Endodermal cell (in vitro differentiated cells): ENCODE results near the gene PLXDC1. TPM values are rescaled to one million over a fixed set of nuclear protein-coding genes. Genes with fewer than 3 reads are reported as not detected.

ENCODE experiments used
- DNase-seq: peaks from one replicate; pipeline ENCODE4 v3.0.0-alpha.2; 2017
- H3K27ac ChIP-seq: 2 replicates; pipeline ENCODE4 v1.5.1; 2013; ENCODE audit warnings: mild to moderate bottlenecking, low read depth, low read length, moderate library complexity
- H3K27me3 ChIP-seq: 2 replicates; pipeline ENCODE4 v1.6.1; 2013; ENCODE audit warnings: mild to moderate bottlenecking, low read length, moderate library complexity; ENCODE audit not compliant: insufficient read depth, control insufficient read depth, poor library complexity, severe bottlenecking
- H3K36me3 ChIP-seq: 2 replicates; pipeline ENCODE4 v1.7.0; 2013; ENCODE audit warnings: mild to moderate bottlenecking, low read length, moderate library complexity; ENCODE audit not compliant: control insufficient read depth, insufficient read depth
- H3K4me1 ChIP-seq: one replicate; pipeline ENCODE4 v1.7.0; 2013; ENCODE audit warnings: low read length; ENCODE audit not compliant: control insufficient read depth, insufficient read depth
- H3K4me3 ChIP-seq: 2 replicates; pipeline ENCODE4 v1.5.1; 2013; ENCODE audit warnings: mild to moderate bottlenecking, low read length, moderate library complexity
- H3K9ac ChIP-seq: 2 replicates; pipeline ENCODE4 v1.6.1; 2013; ENCODE audit warnings: mild to moderate bottlenecking, low read length, moderate library complexity; ENCODE audit not compliant: poor library complexity, severe bottlenecking; ENCODE audit errors: extremely low read depth
- H3K9me3 ChIP-seq: 2 replicates; pipeline ENCODE4 v1.6.1; 2013; ENCODE audit warnings: mild to moderate bottlenecking, low read length, moderate library complexity; ENCODE audit not compliant: control insufficient read depth
- H3K27ac Mint-ChIP-seq: 2 replicates; pipeline ENCODE4 v1.8.0; 2020; ENCODE audit warnings: mixed read lengths
- H3K27me3 Mint-ChIP-seq: 2 replicates; pipeline ENCODE4 v1.8.0; 2021; ENCODE audit warnings: mild to moderate bottlenecking, mixed read lengths; ENCODE audit not compliant: insufficient read depth
- H3K36me3 Mint-ChIP-seq: 2 replicates; pipeline ENCODE4 v1.8.0; 2020; ENCODE audit warnings: low read depth, mixed read lengths
- H3K4me1 Mint-ChIP-seq: 2 replicates; pipeline ENCODE4 v1.8.0; 2020; ENCODE audit warnings: mixed read lengths
- H3K4me3 Mint-ChIP-seq: 2 replicates; pipeline ENCODE4 v1.8.0; 2020; ENCODE audit warnings: mild to moderate bottlenecking, moderate library complexity, mixed read lengths
- H3K9me3 Mint-ChIP-seq: 2 replicates; pipeline ENCODE4 v1.8.0; 2020; ENCODE audit warnings: mild to moderate bottlenecking, mixed read lengths
- CTCF ChIP-seq: fragments of 200-600 bp; sonication (generic); conservative IDR thresholded peaks from 2 replicates; pipeline ENCODE4 v1.5.0; 2021; ENCODE audit warnings: antibody characterized with exemption, mild to moderate bottlenecking
- WGBS, 2 experiments: methylation state at CpG; one replicate each; pipeline versions ENCODE4 v1.1.5 to v1.1.7; 2013; ENCODE audit warnings: missing lambda C conversion rate in 2 of 2, mixed read lengths in 1 of 2; ENCODE audit not compliant: insufficient coverage in 1 of 2, insufficient read length in 1 of 2; 5-methylcytosine and 5-hydroxymethylcytosine counted together
- total RNA-seq, 2 donors: library from RNA; stranded (reverse); fragmentation: NEBNext Ultra II Directional in 1 of 2; extraction: Animal tissue kit (Norgen Biotek cat#: 25700) in 1 of 2; gene quantifications; 2 replicates in 1 of 2; 3 replicates in 1 of 2; pipeline ENCODE4 v1.2.1, GENCODE V29; 2021

The PLXDC1 gene
- total RNA-seq, 2 donors from 2014 or later, result 9.0 TPM

GRCh38 chr17:39016193-39017153 lies 135.0 kb downstream of the PLXDC1 start:
- Histone ChIP-seq H3K27me3 (no peaks in the 10 kb centered on the region), H3K9ac (no peak overlapping the region), H3K4me3 (no peak overlapping the region), H3K36me3 (no peaks in the 10 kb centered on the region), H3K4me1 (peaks cover 8% of the 10 kb centered on the region), H3K27ac (no peak overlapping the region), H3K9me3 (no peaks in the 10 kb centered on the region)
- H3K4me3 Mint-ChIP-seq, result no peak overlapping the region
- TF ChIP-seq CTCF, result no peak
- H3K27me3 Mint-ChIP-seq, result peaks cover 3% of the 10 kb centered on the region
- H3K4me1 Mint-ChIP-seq, result peaks cover 26% of the 10 kb centered on the region
- DNase-seq, result no peak
- H3K27ac Mint-ChIP-seq, result no peak overlapping the region
- no peaks in the 10 kb centered on the region for H3K9me3 Mint-ChIP-seq
- H3K36me3 Mint-ChIP-seq, result no peaks in the 10 kb centered on the region
- 92% methylated on average over 5 to 9 of the region's 9 CpGs for WGBS, 2 experiments

DNA sequence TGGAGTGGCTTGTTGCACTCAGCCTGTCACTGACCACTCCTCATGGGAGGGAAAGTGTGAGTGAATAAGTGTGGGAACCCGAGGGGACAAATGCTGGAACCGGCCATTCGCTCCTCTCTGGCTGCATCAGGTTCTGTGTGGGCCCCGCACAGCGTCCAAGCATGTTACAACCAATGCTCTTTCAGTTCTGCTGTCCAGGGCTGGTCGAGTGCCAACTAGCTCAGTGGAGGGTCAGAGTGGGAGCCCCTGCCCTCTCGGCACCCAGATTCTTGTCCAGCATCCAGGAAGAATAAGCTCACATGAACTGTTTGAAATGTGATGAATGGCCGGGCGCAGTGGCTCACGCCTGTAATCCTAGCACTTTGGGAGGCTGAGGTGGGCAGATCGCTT lies 135.9 kb downstream of the PLXDC1 start:
- Histone ChIP-seq H3K9me3 (no peaks in the 10 kb centered on the region), H3K36me3 (no peaks in the 10 kb centered on the region), H3K4me1 (peaks cover 8% of the 10 kb centered on the region), H3K27ac (no peak overlapping the region), H3K27me3 (no peaks in the 10 kb centered on the region), H3K4me3 (no peak overlapping the region), H3K9ac (no peak overlapping the region)
- no peaks in the 10 kb centered on the region for H3K9me3 Mint-ChIP-seq
- no peaks in the 10 kb centered on the region for H3K36me3 Mint-ChIP-seq
- no peak for DNase-seq
- H3K4me1 Mint-ChIP-seq, result peaks cover 26% of the 10 kb centered on the region
- peaks cover 3% of the 10 kb centered on the region for H3K27me3 Mint-ChIP-seq
- WGBS, 2 experiments, result 83 to 95% methylated on average over 4 to 11 of the region's 11 CpGs
- no peak overlapping the region for H3K4me3 Mint-ChIP-seq
- TF ChIP-seq CTCF, result no peak
- no peak overlapping the region for H3K27ac Mint-ChIP-seq

- no peaks in the 10 kb centered on the region for H3K36me3 ChIP-seq
- H3K27ac ChIP-seq, result no peak overlapping the region
Observed at GRCh38 chr17:39014795-39015545, 136.5 kb downstream of the PLXDC1 start.

More at GRCh38 chr17:39014795-39015545, 136.5 kb downstream of the PLXDC1 start:
- no peaks in the 10 kb centered on the region for H3K9me3 ChIP-seq
- no peaks in the 10 kb centered on the region for H3K36me3 Mint-ChIP-seq
- H3K9me3 Mint-ChIP-seq, result no peaks in the 10 kb centered on the region
- no peak for TF ChIP-seq CTCF
- peaks cover 26% of the 10 kb centered on the region for H3K4me1 Mint-ChIP-seq
- no peaks in the 10 kb centered on the region for H3K27me3 ChIP-seq
- H3K9ac ChIP-seq, result no peak overlapping the region
- H3K4me3 ChIP-seq, result no peak overlapping the region
- peak overlapping the region; percentile 40 for H3K27ac Mint-ChIP-seq
- 91 to 99% methylated on average over 5 to 13 of the region's 13 CpGs for WGBS, 2 experiments
- DNase-seq, result no peak
- H3K27me3 Mint-ChIP-seq, result peaks cover 3% of the 10 kb centered on the region
- H3K4me1 ChIP-seq, result peaks cover 8% of the 10 kb centered on the region
- no peak overlapping the region for H3K4me3 Mint-ChIP-seq
